Brain microvascular endothelial cell (primary cell): ENCODE measurements around the gene NCAPD2.
"Not testable (repeated sequence)": the region's sequence is repeated elsewhere in the genome, so short reads cannot be mapped to it uniquely, and the experiment has no call there.

Experiments
- DNase-seq: peaks from one replicate; pipeline ENCODE4 v3.0.0-alpha.2; 2020
- H3K27ac ChIP-seq: fragments of 250-450 bp; sonication (Bioruptor Pico); 2 replicates; pipeline ENCODE4 v1.5.1; 2020; ENCODE audit warnings: mild to moderate bottlenecking, moderate library complexity
- H3K27me3 ChIP-seq: fragments of 250-450 bp; sonication (Bioruptor Pico); replicated peaks from 2 replicates; pipeline ENCODE4 v1.5.1; 2020; ENCODE audit warnings: mild to moderate bottlenecking
- H3K36me3 ChIP-seq: fragments of 250-450 bp; sonication (Bioruptor Pico); replicated peaks from 2 replicates; pipeline ENCODE4 v1.5.1; 2020; ENCODE audit warnings: mild to moderate bottlenecking
- H3K4me3 ChIP-seq: 2 replicates; pipeline ENCODE4 v1.5.1; 2011; ENCODE audit warnings: low read depth, mild to moderate bottlenecking, control low read depth, low read length, moderate library complexity
- CTCF ChIP-seq: IDR thresholded peaks from 2 replicates; pipeline ENCODE4 v1.5.1; 2011; ENCODE audit warnings: low read depth, mild to moderate bottlenecking, moderate library complexity, low read length, control low read depth, inconsistent platforms; ENCODE audit errors: missing control alignments
- in situ Hi-C: cut with HindIII; loops from 2 replicates; pipeline ENCODE4 v1.10.0; 2017; ENCODE audit warnings: low sequenced_read_pairs, low pct_ligation_motif_present

NCAPD2 gene

DNA sequence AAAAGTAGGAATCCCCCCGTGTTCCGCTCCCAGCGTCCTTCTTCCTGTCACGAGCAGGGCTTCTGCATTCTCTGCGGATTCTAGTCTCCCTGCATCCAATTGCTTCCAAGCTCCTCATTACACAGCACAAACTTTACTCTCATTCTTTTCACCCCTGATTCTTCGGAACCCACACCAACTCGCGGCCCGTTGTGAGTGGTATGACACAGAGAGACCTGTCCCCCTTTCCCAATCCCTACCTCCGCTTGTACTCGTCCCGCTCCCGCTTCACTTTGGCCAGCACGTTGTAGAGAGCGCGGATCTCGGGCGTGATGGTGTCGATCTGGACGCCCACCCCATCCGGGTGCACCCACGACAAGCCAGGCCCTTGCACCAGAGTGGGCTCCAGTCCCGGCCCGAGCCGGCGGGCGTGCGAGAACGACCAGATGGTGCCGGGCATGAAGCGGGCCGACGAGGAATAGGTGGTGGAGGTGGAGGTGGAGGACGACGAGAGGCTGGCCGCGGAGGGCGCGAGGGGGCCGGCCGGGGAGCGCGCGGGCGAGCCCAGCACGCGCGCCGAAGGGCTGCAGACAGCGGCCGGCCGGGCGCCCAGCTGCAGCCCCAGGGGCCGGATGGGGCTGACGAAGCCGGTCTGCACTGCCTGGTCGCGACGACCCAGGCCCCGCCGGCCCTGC, 61.3 kb downstream of the NCAPD2 start:
- DNase-seq = no peak
- Histone ChIP-seq H3K36me3 (peaks cover 35% of the 10 kb centered on the region), H3K4me3 (peak overlapping the region; percentile 75), H3K27me3 (no peaks in the 10 kb centered on the region), H3K27ac (no peak overlapping the region)
- in situ Hi-C loops = no loop called here
- TF ChIP-seq CTCF = no peak

- H3K4me3 ChIP-seq, H3K27me3 ChIP-seq, DNase-seq, H3K27ac ChIP-seq, in situ Hi-C loops: not testable (repeated sequence)
- H3K36me3 ChIP-seq = peaks cover 48% of the 10 kb centered on the region
Measured at GRCh38 chr12:6556496-6556817, 62.6 kb downstream of the NCAPD2 start.

DNA sequence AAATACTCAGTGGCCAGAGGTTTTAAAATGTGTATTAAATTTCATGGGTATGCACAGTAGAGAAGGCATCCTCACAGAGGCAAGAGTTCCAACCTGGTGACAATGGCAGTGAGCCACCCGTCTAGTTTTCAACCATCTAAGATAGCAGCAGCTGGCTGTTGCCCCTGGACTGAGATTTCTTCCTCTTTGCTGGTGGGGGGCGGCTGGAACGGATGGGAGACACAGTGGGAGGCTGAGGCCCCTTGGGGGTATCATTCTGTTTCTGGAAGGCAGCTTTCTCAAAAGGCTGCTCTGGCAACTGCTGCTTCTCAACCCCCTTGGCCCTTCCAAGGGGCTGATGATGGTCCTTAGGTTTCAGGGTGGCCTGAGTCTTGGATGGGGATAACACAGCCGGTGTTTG, 63.0 kb downstream of the NCAPD2 start:
- H3K27ac ChIP-seq = no peak overlapping the region
- no peaks in the 10 kb centered on the region for H3K27me3 ChIP-seq
- in situ Hi-C loops = no loop called here
- peaks cover 52% of the 10 kb centered on the region for H3K36me3 ChIP-seq
- no peak for TF ChIP-seq CTCF
- H3K4me3 ChIP-seq = no peak overlapping the region
- DNase-seq = no peak

DNA sequence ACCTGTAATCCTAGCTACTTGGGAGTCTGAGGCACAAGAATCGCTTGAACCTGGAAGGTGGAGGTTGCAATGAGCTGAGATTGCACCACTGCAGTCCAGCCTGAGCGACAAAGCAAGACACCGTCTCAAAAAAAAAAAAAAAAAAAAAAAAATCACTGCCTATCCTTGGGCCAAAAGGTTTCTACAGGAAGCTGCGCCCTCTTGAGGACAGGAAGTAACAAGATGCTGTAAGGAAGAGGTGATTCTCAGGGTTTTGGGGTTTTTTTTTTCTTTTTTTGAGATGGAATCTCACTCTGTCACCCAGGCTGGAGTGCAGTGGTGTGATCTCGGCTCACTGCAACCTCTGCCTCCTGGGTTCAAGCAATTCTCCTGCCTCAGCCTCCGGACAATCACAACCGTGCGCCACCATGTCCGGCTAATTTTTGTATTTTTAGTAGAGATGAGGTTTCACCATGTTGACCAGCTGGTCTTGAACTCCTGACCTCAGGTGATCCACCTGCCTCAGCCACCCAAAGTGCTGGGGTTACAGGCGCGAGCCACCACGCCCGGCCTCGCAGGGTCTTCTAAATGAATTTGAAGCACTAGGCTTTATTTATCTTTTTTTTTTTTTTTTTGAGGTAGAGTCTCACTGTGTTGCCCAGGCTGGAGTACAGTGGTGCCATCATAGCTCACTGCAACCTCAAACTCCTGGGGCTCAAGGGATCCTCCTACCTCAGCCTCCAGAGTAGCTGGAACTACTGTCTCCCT, 64.3 kb downstream of the NCAPD2 start:
- H3K27me3 ChIP-seq, H3K27ac ChIP-seq, in situ Hi-C loops, DNase-seq, H3K4me3 ChIP-seq: not testable (repeated sequence)
- H3K36me3 ChIP-seq = peaks cover 65% of the 10 kb centered on the region
- TF ChIP-seq CTCF = peak; percentile 71

DNA sequence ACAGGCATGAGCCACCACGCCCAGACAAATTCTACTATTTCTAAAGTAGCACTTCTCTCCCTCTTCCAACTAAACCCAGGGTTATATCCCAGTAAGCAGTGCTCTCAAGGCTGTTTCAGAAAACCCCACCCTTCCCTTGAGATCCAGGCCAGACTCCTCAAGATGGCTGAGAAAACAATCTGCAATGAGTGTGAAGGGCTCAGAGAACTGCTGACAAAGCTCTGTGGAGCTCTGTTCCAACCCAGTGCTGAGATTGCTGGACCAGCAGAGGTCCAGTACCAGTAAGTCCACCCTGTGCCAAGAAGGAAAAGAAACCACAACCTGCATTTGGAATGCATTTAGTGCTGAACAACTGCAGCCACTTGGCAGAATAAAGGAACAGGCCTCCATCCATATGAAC, 65.6 kb downstream of the NCAPD2 start:
- Histone ChIP-seq H3K4me3 (no peak overlapping the region), H3K36me3 (peaks cover 72% of the 10 kb centered on the region), H3K27ac (no peak overlapping the region), H3K27me3 (no peaks in the 10 kb centered on the region)
- in situ Hi-C loops = no loop called here
- DNase-seq = no peak
- no peak for TF ChIP-seq CTCF

- Histone ChIP-seq H3K27me3 (no peaks in the 10 kb centered on the region), H3K36me3 (peaks cover 72% of the 10 kb centered on the region), H3K27ac (no peak overlapping the region), H3K4me3 (no peak overlapping the region)
- in situ Hi-C loops = no loop called here
- TF ChIP-seq CTCF = no peak
- no peak for DNase-seq
Measured at GRCh38 chr12:6560501-6561205, 66.8 kb downstream of the NCAPD2 start.
